Measurements from ENCODE around the gene HEXB. TPM values are rescaled to one million over a fixed set of nuclear protein-coding genes. Genes with fewer than 3 reads are reported as not detected.

The HEXB gene
- total and polyA plus RNA-seq, 9 of the 15 experiments (the other 6 are each of a cell fraction or from before 2014, with no cell fraction given): 22.9 to 158 (median 108) TPM

GRCh38 chr5:74693191-74693590 lies 8.2 kb downstream of the HEXB start:
- intact Hi-C loops (cut with micrococcal nuclease) (no loop called here), in situ Hi-C loops (cut with MboI) (no loop called here)
- Histone ChIP-seq H3K27ac (ENCODE audit: extremely low read depth, low read depth, low read length) (no peak overlapping the region), H3K4me1 (replicated peaks in 1 of 2; ENCODE audit: control insufficient read depth in 2 of 2, insufficient read depth in 2 of 2, low read length in 2 of 2) (no peaks in the 10 kb centered on the region), H3K36me3 (ENCODE audit: control insufficient read depth, insufficient read depth, low read length) (peaks cover 84% of the 10 kb centered on the region), H3K4me2 (ENCODE audit: insufficient read depth, low read length) (no peak overlapping the region), H3K9me3 (replicated peaks; ENCODE audit: control insufficient read depth, insufficient read depth, low read depth, low read length) (no peaks in the 10 kb centered on the region), H3K9ac (ENCODE audit: insufficient read depth in 1 of 2, low read depth in 2 of 2, low read length in 2 of 2) (no peak overlapping the region), H3K9me1 (ENCODE audit: control insufficient read depth, insufficient read depth, low read length) (peaks cover 3% of the 10 kb centered on the region), H3K27me3 (ENCODE audit: control insufficient read depth in 2 of 2, insufficient read depth in 2 of 2, low read length in 2 of 2) (no peaks in the 10 kb centered on the region), H2AFZ (ENCODE audit: low read depth, low read length) (no peak overlapping the region), H3K4me3 (no peak overlapping the region), H3K79me2 (ENCODE audit: control insufficient read depth, insufficient read depth, low read length) (no peaks in the 10 kb centered on the region; the same call in 2 of the 3 replicates), H4K20me1 (replicated peaks; ENCODE audit: control insufficient read depth, insufficient read depth, low read length) (no peaks in the 10 kb centered on the region)
- POLR2A ChIA-PET: no interaction called here
- FAIRE-seq (no peak), DNase-seq (ENCODE audit: extremely low read depth in 1 of 4, low spot score in 3 of 4) (no peak), ATAC-seq (no peak)
- CTCF ChIA-PET (ENCODE audit: low intra/inter-chr PET ratio): no interaction called here
- TF ChIP-seq NCOA1 (IDR thresholded peaks at IDR 0.05; ENCODE audit: low read depth) (no peak), BRD9 (IDR thresholded peaks at IDR 0.05; ENCODE audit: low read depth, partially characterized antibody) (no peak), STAT6 (CRISPR knock-in tag; IDR thresholded peaks at IDR 0.05) (no peak), ZBTB2 (IDR thresholded peaks at IDR 0.05) (no peak)
- no TSS peak for BruUV-seq (replicated peaks)
- 78% methylated on average over 4 of the region's 4 CpGs for WGBS (ENCODE audit: insufficient coverage, low coverage, missing lambda C conversion rate)
